HepG2 (cell line): ENCODE results near the gene MAN2A1. TPM values are rescaled to one million over a fixed set of nuclear protein-coding genes. Genes with fewer than 3 reads are reported as not detected.

Source experiments
- CBX2 ChIP-seq, 2 experiments: fragments of 200-600 bp in 1 of 2; sonication (generic); formaldehyde crosslinking in 1 of 2; IDR thresholded peaks; 2 replicates each; pipeline versions ENCODE4 v1.7.0 to v1.8.1; 2018 to 2022; ENCODE audit warnings: low read depth in 2 of 2, low read length in 1 of 2, mild to moderate bottlenecking in 1 of 2, missing genetic modification reagents in 1 of 2
- DPF2 ChIP-seq: sonication (generic); formaldehyde crosslinking; IDR thresholded peaks from 2 replicates; pipeline ENCODE4 v1.4.0; 2020; ENCODE audit warnings: mild to moderate bottlenecking, low read depth, missing genetic modification reagents, borderline replicate concordance
- GLI4 ChIP-seq: sonication (generic); formaldehyde crosslinking; IDR thresholded peaks from 2 replicates; pipeline ENCODE4 v1.5.1; 2020; ENCODE audit warnings: missing genetic modification reagents, mild to moderate bottlenecking, moderate library complexity, borderline replicate concordance
- GTF2F1 ChIP-seq: fragments of 150-350 bp; IDR thresholded peaks from 2 replicates; pipeline ENCODE4 v1.6.1; 2014; ENCODE audit warnings: low read length
- MED8 ChIP-seq: sonication (generic); formaldehyde crosslinking; IDR thresholded peaks from 2 replicates; pipeline ENCODE4 v1.8.1; 2023; ENCODE audit warnings: mild to moderate bottlenecking, missing genetic modification reagents; ENCODE audit not compliant: insufficient replicate concordance
- NR1H2 ChIP-seq: sonication (generic); formaldehyde crosslinking; IDR thresholded peaks from 2 replicates; pipeline ENCODE4 v1.8.1; 2022; ENCODE audit warnings: low read depth, missing genetic modification reagents, borderline replicate concordance
- NR2F6 ChIP-seq, 2 experiments: IDR thresholded peaks; 2 replicates each; pipeline ENCODE4 v1.6.1; 2016; ENCODE audit warnings: antibody characterized with exemption in 1 of 2, mild to moderate bottlenecking in 1 of 2
- ONECUT2 ChIP-seq: sonication (generic); formaldehyde crosslinking; IDR thresholded peaks from 2 replicates; pipeline ENCODE4 v1.4.0; 2020; ENCODE audit warnings: missing genetic modification reagents
- PAWR ChIP-seq: sonication (generic); formaldehyde crosslinking; IDR thresholded peaks from 2 replicates; pipeline ENCODE4 v1.4.0; 2020; ENCODE audit warnings: missing genetic modification reagents, mild to moderate bottlenecking, borderline replicate concordance
- POGZ ChIP-seq: sonication (generic); formaldehyde crosslinking; IDR thresholded peaks from 2 replicates; pipeline ENCODE4 v1.4.0; 2020; ENCODE audit warnings: mild to moderate bottlenecking, missing genetic modification reagents
- RAD21 ChIP-seq: fragments of 450-650 bp; formaldehyde crosslinking; IDR thresholded peaks from 2 replicates; pipeline ENCODE4 v1.5.0; 2020; ENCODE audit warnings: mild to moderate bottlenecking
- RCOR2 ChIP-seq: IDR thresholded peaks from 2 replicates; pipeline ENCODE4 v1.6.1; 2016; ENCODE audit warnings: missing biosample characterization, missing genetic modification reagents
- THAP11 ChIP-seq: IDR thresholded peaks from 2 replicates; pipeline ENCODE4 v1.6.1; 2016; ENCODE audit warnings: missing biosample characterization, missing genetic modification reagents
- ZFP90 ChIP-seq: sonication (generic); formaldehyde crosslinking; IDR thresholded peaks from 2 replicates; pipeline ENCODE4 v1.8.0; 2022; ENCODE audit warnings: missing genetic modification reagents, mild to moderate bottlenecking, inconsistent platforms, borderline replicate concordance
- ZMYM2 ChIP-seq: sonication (generic); formaldehyde crosslinking; IDR thresholded peaks from 2 replicates; pipeline ENCODE4 v1.8.0; 2022; ENCODE audit warnings: mild to moderate bottlenecking, missing genetic modification reagents
- ZNF24 ChIP-seq: fragments of 450-650 bp; IDR thresholded peaks from 2 replicates; pipeline ENCODE4 v1.6.1; 2017; ENCODE audit warnings: antibody characterized with exemption, mild to moderate bottlenecking
- ZNF383 ChIP-seq: sonication (generic); formaldehyde crosslinking; IDR thresholded peaks from 2 replicates; pipeline ENCODE4 v1.4.0; 2020; ENCODE audit warnings: missing genetic modification reagents, mild to moderate bottlenecking, borderline replicate concordance
- ZNF44 ChIP-seq: sonication (generic); formaldehyde crosslinking; IDR thresholded peaks from 2 replicates; pipeline ENCODE4 v1.5.1; 2020; ENCODE audit warnings: mild to moderate bottlenecking, missing genetic modification reagents
- ZNF484 ChIP-seq: sonication (generic); formaldehyde crosslinking; IDR thresholded peaks from 2 replicates; pipeline ENCODE4 v1.5.1; 2020; ENCODE audit warnings: mild to moderate bottlenecking, low read depth, missing genetic modification reagents, borderline replicate concordance
- ZNF510 ChIP-seq: sonication (generic); formaldehyde crosslinking; IDR thresholded peaks from 2 replicates; pipeline ENCODE4 v1.4.0; 2020; ENCODE audit warnings: low read depth, mild to moderate bottlenecking, missing genetic modification reagents
- ZNF550 ChIP-seq: sonication (generic); formaldehyde crosslinking; IDR thresholded peaks from 2 replicates; pipeline ENCODE4 v1.4.0; 2020; ENCODE audit warnings: mild to moderate bottlenecking, missing genetic modification reagents, borderline replicate concordance
- ZNF615 ChIP-seq: sonication (generic); formaldehyde crosslinking; IDR thresholded peaks from 2 replicates; pipeline ENCODE4 v1.5.0; 2020; ENCODE audit warnings: mild to moderate bottlenecking, missing genetic modification reagents, borderline replicate concordance
- ZNF761 ChIP-seq: sonication (generic); formaldehyde crosslinking; conservative IDR thresholded peaks from 2 replicates; pipeline ENCODE4 v1.4.0; 2020; ENCODE audit warnings: mild to moderate bottlenecking, missing genetic modification reagents
- ZNF878 ChIP-seq: sonication (generic); formaldehyde crosslinking; IDR thresholded peaks from 2 replicates; pipeline ENCODE4 v1.8.1; 2023; ENCODE audit warnings: mild to moderate bottlenecking, missing genetic modification reagents, moderate library complexity
- polyA plus RNA-seq, 8 experiments: library from polyadenylated mRNA; depleted of rRNA in 3 of 8; stranded (reverse) in 7 of 8; unstranded in 1 of 8; fragments of >200 nt; fragmentation: Illumina TruSeq in 4 of 8; extraction: Trizol in 4 of 8; gene quantifications; 2 replicates each; pipeline versions ENCODE4 v1.2.1 to v1.2.3, GENCODE V29; 2011 to 2016; ENCODE audit warnings: low read depth in 4 of 8, missing spikeins in 1 of 8, mixed read lengths in 1 of 8; ENCODE audit not compliant: insufficient read depth in 1 of 8
- total RNA-seq, 5 experiments: library from RNA; depleted of rRNA; stranded (reverse); fragments of >200 nt; fragmentation: Illumina TruSeq; extraction: Trizol; gene quantifications; 2 replicates each; pipeline ENCODE4 v1.2.3, GENCODE V29; 2016; ENCODE audit warnings: low read depth in 1 of 5
- TF ChIP-seq, protein P1 (sequence below): sonication (generic); formaldehyde crosslinking; IDR thresholded peaks from 2 replicates; pipeline ENCODE4 v1.4.0; 2020; ENCODE audit warnings: mild to moderate bottlenecking, missing genetic modification reagents
- TF ChIP-seq, protein P2 (sequence below): sonication (generic); formaldehyde crosslinking; IDR thresholded peaks from 2 replicates; pipeline ENCODE4 v1.9.0; 2022; ENCODE audit warnings: missing genetic modification reagents, mild to moderate bottlenecking, borderline replicate concordance
- TF ChIP-seq, protein P3 (sequence below), 2 experiments: sonication (generic) in 1 of 2; formaldehyde crosslinking in 1 of 2; IDR thresholded peaks; 2 replicates each; pipeline versions ENCODE4 v1.4.0 to v1.6.1; 2018 to 2020; ENCODE audit warnings: missing genetic modification reagents in 2 of 2, borderline replicate concordance in 1 of 2, low read depth in 1 of 2, mild to moderate bottlenecking in 1 of 2, missing biosample characterization in 1 of 2

Gene MAN2A1
- total and polyA plus RNA-seq, 2 of the 13 experiments (the other 11 are each of a cell fraction or from before 2014, with no cell fraction given) = 56.2 to 80.5 TPM

DNA sequence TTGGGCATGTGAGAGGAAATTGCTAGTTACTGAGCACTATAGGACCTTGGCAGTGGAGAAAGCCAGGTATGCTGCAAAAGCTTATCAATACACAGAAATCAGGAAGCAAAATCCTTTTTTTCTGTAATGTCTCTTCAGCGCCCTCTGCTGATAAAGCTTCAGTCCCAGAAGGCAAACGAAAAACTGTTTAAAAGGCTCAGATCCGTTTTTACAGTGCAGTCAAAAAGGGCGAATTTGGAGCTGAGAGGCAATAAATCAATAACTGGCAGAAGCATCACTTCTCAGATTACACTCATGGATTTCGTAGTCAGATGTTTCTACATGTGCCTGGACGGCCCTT is 1.1 kb upstream of the MAN2A1 start (continued):
- TF ChIP-seq CBX2 (IDR thresholded peaks at IDR 0.05; ENCODE audit: low read depth, low read length) = no peak
- TF ChIP-seq CBX2 (CRISPR knock-in tag; IDR thresholded peaks at IDR 0.05; ENCODE audit: low read depth) = no peak
- 0 out of 2 replicates have a peak, but pooled peaks have one; percentile 12 for TF ChIP-seq DPF2 (CRISPR knock-in tag)
- TF ChIP-seq NR1H2 (CRISPR knock-in tag) = no peak
- no peak; the same call in 1 of the 2 replicates for TF ChIP-seq ZFP90 (CRISPR knock-in tag)
- peak; percentile 75; the same call in 1 of the 2 replicates for TF ChIP-seq ONECUT2 (CRISPR knock-in tag)
- TF ChIP-seq NR2F6 (IDR thresholded peaks at IDR 0.05) = no peak; the same call in 1 of the 2 replicates
- TF ChIP-seq NR2F6 (CRISPR knock-in tag; IDR thresholded peaks at IDR 0.05) = no peak
- no peak for TF ChIP-seq PAWR
- TF ChIP-seq POGZ = peak; percentile 21; the same call in 1 of the 2 replicates
- TF ChIP-seq, protein P1, sequence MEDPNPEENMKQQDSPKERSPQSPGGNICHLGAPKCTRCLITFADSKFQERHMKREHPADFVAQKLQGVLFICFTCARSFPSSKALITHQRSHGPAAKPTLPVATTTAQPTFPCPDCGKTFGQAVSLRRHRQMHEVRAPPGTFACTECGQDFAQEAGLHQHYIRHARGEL (CRISPR knock-in tag) = 0 out of 2 replicates have a peak, but pooled peaks have one; percentile 42
- TF ChIP-seq, protein P2, sequence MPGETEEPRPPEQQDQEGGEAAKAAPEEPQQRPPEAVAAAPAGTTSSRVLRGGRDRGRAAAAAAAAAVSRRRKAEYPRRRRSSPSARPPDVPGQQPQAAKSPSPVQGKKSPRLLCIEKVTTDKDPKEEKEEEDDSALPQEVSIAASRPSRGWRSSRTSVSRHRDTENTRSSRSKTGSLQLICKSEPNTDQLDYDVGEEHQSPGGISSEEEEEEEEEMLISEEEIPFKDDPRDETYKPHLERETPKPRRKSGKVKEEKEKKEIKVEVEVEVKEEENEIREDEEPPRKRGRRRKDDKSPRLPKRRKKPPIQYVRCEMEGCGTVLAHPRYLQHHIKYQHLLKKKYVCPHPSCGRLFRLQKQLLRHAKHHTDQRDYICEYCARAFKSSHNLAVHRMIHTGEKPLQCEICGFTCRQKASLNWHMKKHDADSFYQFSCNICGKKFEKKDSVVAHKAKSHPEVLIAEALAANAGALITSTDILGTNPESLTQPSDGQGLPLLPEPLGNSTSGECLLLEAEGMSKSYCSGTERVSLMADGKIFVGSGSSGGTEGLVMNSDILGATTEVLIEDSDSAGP (CRISPR knock-in tag) = no peak; the same call in 1 of the 2 replicates
- TF ChIP-seq MED8 = peak; percentile 58
- no peak for TF ChIP-seq ZNF510 (CRISPR knock-in tag)
- peak; percentile 57 for TF ChIP-seq RAD21 (CRISPR knock-in tag)
- no peak for TF ChIP-seq ZNF383 (CRISPR knock-in tag)
- TF ChIP-seq, protein P3, sequence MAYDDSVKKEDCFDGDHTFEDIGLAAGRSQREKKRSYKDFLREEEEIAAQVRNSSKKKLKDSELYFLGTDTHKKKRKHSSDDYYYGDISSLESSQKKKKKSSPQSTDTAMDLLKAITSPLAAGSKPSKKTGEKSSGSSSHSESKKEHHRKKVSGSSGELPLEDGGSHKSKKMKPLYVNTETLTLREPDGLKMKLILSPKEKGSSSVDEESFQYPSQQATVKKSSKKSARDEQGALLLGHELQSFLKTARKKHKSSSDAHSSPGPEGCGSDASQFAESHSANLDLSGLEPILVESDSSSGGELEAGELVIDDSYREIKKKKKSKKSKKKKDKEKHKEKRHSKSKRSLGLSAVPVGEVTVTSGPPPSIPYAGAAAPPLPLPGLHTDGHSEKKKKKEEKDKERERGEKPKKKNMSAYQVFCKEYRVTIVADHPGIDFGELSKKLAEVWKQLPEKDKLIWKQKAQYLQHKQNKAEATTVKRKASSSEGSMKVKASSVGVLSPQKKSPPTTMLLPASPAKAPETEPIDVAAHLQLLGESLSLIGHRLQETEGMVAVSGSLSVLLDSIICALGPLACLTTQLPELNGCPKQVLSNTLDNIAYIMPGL (CRISPR knock-in tag; IDR thresholded peaks at IDR 0.05; ENCODE audit: borderline replicate concordance in 1 of 2, low read depth in 1 of 2) = peak in 1 of 2 experiments; percentile 42; a peak in 1 of 4 replicates
- TF ChIP-seq ZNF761 (CRISPR knock-in tag) = no peak
- TF ChIP-seq GLI4 (CRISPR knock-in tag) = no peak
- TF ChIP-seq RCOR2 (CRISPR knock-in tag) = peak; percentile 43; the same call in 1 of the 2 replicates
- TF ChIP-seq ZNF878 (CRISPR knock-in tag) = 0 out of 2 replicates have a peak, but pooled peaks have one; percentile 33
- TF ChIP-seq THAP11 (CRISPR knock-in tag) = peak; percentile 8; the same call in 1 of the 2 replicates
- 0 out of 2 replicates have a peak, but pooled peaks have one; percentile 41 for TF ChIP-seq ZNF484
- no peak for TF ChIP-seq GTF2F1
- TF ChIP-seq ZMYM2 = peak; percentile 88; the same call in 1 of the 2 replicates
- TF ChIP-seq ZNF24 = 0 out of 2 replicates have a peak, but pooled peaks have one; percentile 36
- no peak for TF ChIP-seq ZNF550 (CRISPR knock-in tag)
- 0 out of 2 replicates have a peak, but pooled peaks have one; percentile 50 for TF ChIP-seq ZNF615
- no peak for TF ChIP-seq ZNF44 (CRISPR knock-in tag)
